Astrocyte (in vitro differentiated cells and primary cell): Measurements from ENCODE around the gene HS2ST1. TPM values are rescaled to one million over a fixed set of nuclear protein-coding genes. Genes with fewer than 3 reads are reported as not detected.

ENCODE experiments used
- DNase-seq: peaks from one replicate; pipeline ENCODE4 v3.0.0-alpha.2; 2010; ENCODE audit warnings: low read depth
- FAIRE-seq: peaks from 2 replicates; lab custom pipeline; 2011; peaks lifted over from hg19 to GRCh38; lab: Jason Lieb, UNC
- H2AFZ ChIP-seq: 2 replicates; pipeline ENCODE4 v1.6.0; 2012; ENCODE audit warnings: low read depth, low read length, inconsistent platforms
- H3K27ac ChIP-seq: 2 replicates; pipeline ENCODE4 v1.5.1; 2011; ENCODE audit warnings: low read depth, low read length, inconsistent platforms
- H3K27me3 ChIP-seq: 2 replicates; pipeline ENCODE4 v1.6.0; 2011; ENCODE audit warnings: low read length, inconsistent platforms; ENCODE audit not compliant: insufficient read depth
- H3K36me3 ChIP-seq: 2 replicates; pipeline ENCODE4 v1.5.1; 2011; ENCODE audit warnings: low read length, inconsistent platforms; ENCODE audit not compliant: insufficient read depth
- H3K4me1 ChIP-seq: 2 replicates; pipeline ENCODE4 v1.5.1; 2011; ENCODE audit warnings: low read length, inconsistent platforms; ENCODE audit not compliant: insufficient read depth
- H3K4me2 ChIP-seq: 2 replicates; pipeline ENCODE4 v1.6.0; 2012; ENCODE audit warnings: low read length, inconsistent platforms
- H3K4me3 ChIP-seq: 2 replicates; pipeline ENCODE4 v1.5.1; 2011; ENCODE audit warnings: low read depth, mild to moderate bottlenecking, low read length, inconsistent platforms; ENCODE audit not compliant: insufficient read depth
- H3K79me2 ChIP-seq: 2 replicates; pipeline ENCODE4 v1.6.0; 2012; ENCODE audit warnings: mild to moderate bottlenecking, low read length, inconsistent platforms; ENCODE audit not compliant: insufficient read depth
- H3K9ac ChIP-seq: 2 replicates; pipeline ENCODE4 v1.6.0; 2012; ENCODE audit warnings: mild to moderate bottlenecking, low read length, inconsistent platforms
- H3K9me3 ChIP-seq: 2 replicates; pipeline ENCODE4 v1.5.1; 2012; ENCODE audit warnings: low read depth, mild to moderate bottlenecking, low read length, inconsistent platforms; ENCODE audit not compliant: insufficient read depth
- H4K20me1 ChIP-seq: 2 replicates; pipeline ENCODE4 v1.6.0; 2012; ENCODE audit warnings: low read length, inconsistent platforms; ENCODE audit not compliant: insufficient read depth
- H3K27ac Mint-ChIP-seq: one replicate; pipeline ENCODE4 v1.8.0; 2021; ENCODE audit warnings: mild to moderate bottlenecking, mixed read lengths; ENCODE audit not compliant: unreplicated experiment
- H3K27me3 Mint-ChIP-seq: one replicate; pipeline ENCODE4 v1.8.0; 2021; ENCODE audit warnings: low read depth, mixed read lengths; ENCODE audit not compliant: unreplicated experiment
- H3K36me3 Mint-ChIP-seq: one replicate; pipeline ENCODE4 v1.8.0; 2021; ENCODE audit warnings: low read depth, mixed read lengths; ENCODE audit not compliant: unreplicated experiment
- H3K4me1 Mint-ChIP-seq: one replicate; pipeline ENCODE4 v1.8.0; 2021; ENCODE audit warnings: low read depth, mixed read lengths; ENCODE audit not compliant: unreplicated experiment
- H3K4me3 Mint-ChIP-seq: one replicate; pipeline ENCODE4 v1.8.0; 2021; ENCODE audit warnings: mild to moderate bottlenecking, moderate library complexity, mixed read lengths; ENCODE audit not compliant: unreplicated experiment
- H3K9me3 Mint-ChIP-seq: one replicate; pipeline ENCODE4 v1.8.0; 2021; ENCODE audit warnings: mild to moderate bottlenecking, mixed read lengths; ENCODE audit not compliant: unreplicated experiment
- EZH2 ChIP-seq: IDR thresholded peaks from 2 replicates; pipeline ENCODE4 v1.6.1; 2012; ENCODE audit warnings: mild to moderate bottlenecking, low read length, inconsistent platforms; ENCODE audit not compliant: insufficient read depth
- total RNA-seq: library from RNA; stranded (reverse); gene quantifications from 2 replicates; pipeline ENCODE4 v1.2.1, GENCODE V29; 2021
- TF ChIP-seq, protein P1 (sequence below): IDR thresholded peaks from 2 replicates; pipeline ENCODE4 v1.5.1; 2011; ENCODE audit warnings: low read depth, mild to moderate bottlenecking, inconsistent platforms, low read length, moderate library complexity; ENCODE audit not compliant: insufficient read depth

HS2ST1 gene
- total RNA-seq, 1 donor from 2014 or later = 34.7 TPM

DNA sequence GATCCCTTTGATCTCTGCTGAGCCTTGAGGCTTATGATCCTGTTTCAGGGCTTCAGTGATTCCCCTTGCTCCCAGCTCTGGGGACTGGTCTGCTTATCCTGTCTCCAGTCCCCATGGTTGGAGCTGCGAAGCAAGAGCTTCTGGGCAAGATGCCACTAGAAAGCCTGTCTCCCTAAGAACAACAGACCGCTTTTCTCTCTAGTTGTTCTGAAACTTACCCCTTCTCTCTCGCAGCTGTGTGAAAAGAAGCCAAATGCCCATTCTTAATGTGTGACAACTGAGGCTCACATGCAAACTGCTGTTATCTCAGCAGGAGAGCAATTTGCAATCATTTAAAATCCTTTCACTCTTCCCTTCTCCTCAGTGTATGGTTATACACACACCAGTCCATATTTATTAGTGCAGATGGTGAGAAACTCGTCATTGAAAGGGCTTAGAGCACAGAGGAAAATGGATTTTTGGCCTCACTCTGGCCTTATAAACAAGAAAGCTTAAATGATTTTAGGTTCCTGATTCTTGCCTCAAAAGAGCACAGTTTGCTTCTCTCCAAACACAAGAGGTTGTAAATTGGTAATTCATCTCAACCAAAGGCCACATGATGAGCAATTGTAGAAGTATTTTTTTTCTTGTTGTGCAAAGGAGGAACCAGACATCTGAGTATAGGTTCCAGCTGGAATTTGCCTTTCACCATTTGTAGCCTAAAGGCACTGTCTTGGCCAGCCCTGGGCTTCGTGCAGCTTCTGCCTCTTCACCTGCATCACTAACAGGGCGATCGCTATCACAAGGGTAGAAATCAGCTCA lies 235.0 kb downstream of the HS2ST1 start:
- Histone ChIP-seq H3K4me2 (peak overlapping the region; percentile 28), H3K27ac (no peak overlapping the region)
- no peak for FAIRE-seq

DNA sequence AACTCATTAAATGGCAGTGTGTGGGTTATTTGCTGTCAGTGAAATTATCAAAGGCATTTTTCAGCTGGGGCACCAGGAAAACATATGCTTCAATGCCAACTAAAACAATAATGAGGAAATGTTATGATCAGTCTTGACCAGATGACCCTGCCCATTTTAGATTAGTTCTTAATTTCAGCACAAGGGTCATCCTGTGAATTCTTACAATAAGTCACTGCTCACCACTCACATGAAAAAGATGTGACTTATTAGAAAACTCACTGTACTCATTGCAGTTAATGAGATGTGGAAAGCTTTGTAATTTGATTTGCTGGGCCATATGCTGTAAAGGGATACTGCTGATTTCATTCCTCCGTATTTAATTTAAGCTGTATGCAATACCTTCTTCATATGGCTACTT lies 235.7 kb downstream of the HS2ST1 start:
- Histone ChIP-seq H2AFZ (no peak overlapping the region), H3K4me3 (no peak overlapping the region), H3K36me3 (no peaks in the 10 kb centered on the region), H3K79me2 (no peaks in the 10 kb centered on the region), H3K9ac (no peak overlapping the region), H3K27ac (no peak overlapping the region), H4K20me1 (no peaks in the 10 kb centered on the region), H3K27me3 (no peaks in the 10 kb centered on the region), H3K9me3 (no peaks in the 10 kb centered on the region), H3K4me2 (no peak overlapping the region), H3K4me1 (peaks cover 27% of the 10 kb centered on the region)
- FAIRE-seq (no peak), DNase-seq (no peak)
- Mint-ChIP-seq H3K36me3 (no peaks in the 10 kb centered on the region), H3K9me3 (peaks cover 4% of the 10 kb centered on the region), H3K4me1 (peaks cover 13% of the 10 kb centered on the region), H3K27me3 (peaks cover 4% of the 10 kb centered on the region), H3K27ac (no peak overlapping the region), H3K4me3 (no peak overlapping the region)
- TF ChIP-seq, protein P1, sequence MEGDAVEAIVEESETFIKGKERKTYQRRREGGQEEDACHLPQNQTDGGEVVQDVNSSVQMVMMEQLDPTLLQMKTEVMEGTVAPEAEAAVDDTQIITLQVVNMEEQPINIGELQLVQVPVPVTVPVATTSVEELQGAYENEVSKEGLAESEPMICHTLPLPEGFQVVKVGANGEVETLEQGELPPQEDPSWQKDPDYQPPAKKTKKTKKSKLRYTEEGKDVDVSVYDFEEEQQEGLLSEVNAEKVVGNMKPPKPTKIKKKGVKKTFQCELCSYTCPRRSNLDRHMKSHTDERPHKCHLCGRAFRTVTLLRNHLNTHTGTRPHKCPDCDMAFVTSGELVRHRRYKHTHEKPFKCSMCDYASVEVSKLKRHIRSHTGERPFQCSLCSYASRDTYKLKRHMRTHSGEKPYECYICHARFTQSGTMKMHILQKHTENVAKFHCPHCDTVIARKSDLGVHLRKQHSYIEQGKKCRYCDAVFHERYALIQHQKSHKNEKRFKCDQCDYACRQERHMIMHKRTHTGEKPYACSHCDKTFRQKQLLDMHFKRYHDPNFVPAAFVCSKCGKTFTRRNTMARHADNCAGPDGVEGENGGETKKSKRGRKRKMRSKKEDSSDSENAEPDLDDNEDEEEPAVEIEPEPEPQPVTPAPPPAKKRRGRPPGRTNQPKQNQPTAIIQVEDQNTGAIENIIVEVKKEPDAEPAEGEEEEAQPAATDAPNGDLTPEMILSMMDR = no peak
- no peak for TF ChIP-seq EZH2

More for the DNA sequence above, 235.0 kb downstream of the HS2ST1 start:
- H3K9me3 ChIP-seq = no peaks in the 10 kb centered on the region
- Mint-ChIP-seq H3K36me3 (no peaks in the 10 kb centered on the region), H3K27me3 (peaks cover 4% of the 10 kb centered on the region), H3K27ac (no peak overlapping the region), H3K9me3 (peaks cover 4% of the 10 kb centered on the region), H3K4me1 (peaks cover 13% of the 10 kb centered on the region), H3K4me3 (no peak overlapping the region)
- H4K20me1 ChIP-seq = no peaks in the 10 kb centered on the region
- H3K79me2 ChIP-seq = no peaks in the 10 kb centered on the region
- TF ChIP-seq, protein P1 = no peak
- no peak for TF ChIP-seq EZH2
- DNase-seq = peak; percentile 63
- peak overlapping the region; percentile 39 for H2AFZ ChIP-seq
- no peaks in the 10 kb centered on the region for H3K27me3 ChIP-seq
- H3K9ac ChIP-seq = no peak overlapping the region
- peaks cover 27% of the 10 kb centered on the region for H3K4me1 ChIP-seq
- H3K36me3 ChIP-seq = no peaks in the 10 kb centered on the region
- H3K4me3 ChIP-seq = no peak overlapping the region
